ENCODE measurements around the gene NSD2. TPM values are rescaled to one million over a fixed set of nuclear protein-coding genes. Genes with fewer than 3 reads are reported as not detected.

The NSD2 gene
- total and polyA plus RNA-seq, 4 donors = 5.1 to 71.5 (median 11.6) TPM

- WGBS = 91% methylated on average over 30 of the region's 30 CpGs
- peaks cover 12 to 63% (median 31%) of the 10 kb centered on the region in 4 donors for H3K36me3 ChIP-seq (ENCODE audit: control insufficient read depth in 4 of 4, insufficient read depth in 3 of 4, low read depth in 1 of 4, low read length in 3 of 4)
- no peak for TF ChIP-seq HNF4G (IDR thresholded peaks at IDR 0.05)
- no peak for TF ChIP-seq TAF1 (conservative IDR thresholded peaks at IDR 0.05)
- no peak for TF ChIP-seq EGR1 (IDR thresholded peaks at IDR 0.05; ENCODE audit: low read depth in 2 of 2)
- TF ChIP-seq FOXA1 (IDR thresholded peaks at IDR 0.05) = no peak
- H3K27me3 ChIP-seq (ENCODE audit: control insufficient read depth in 4 of 4, insufficient read depth in 4 of 4, low read length in 3 of 4) = no peaks in the 10 kb centered on the region
- H3K9me3 ChIP-seq (ENCODE audit: control insufficient read depth in 4 of 4, low read length in 3 of 4) = no peaks in the 10 kb centered on the region
- H3K9ac ChIP-seq (ENCODE audit: low read depth in 1 of 2, low read length in 2 of 2) = no peak overlapping the region
- H3K4me3 ChIP-seq (ENCODE audit: low read depth in 1 of 3, low read length in 3 of 3) = no peak overlapping the region
- no peak for DNase-seq (ENCODE audit: low spot score)
- no peak overlapping the region for H3K27ac ChIP-seq (ENCODE audit: low read depth in 1 of 2, low read length in 2 of 2)
- H3K4me1 ChIP-seq (ENCODE audit: control insufficient read depth in 4 of 4, insufficient read depth in 4 of 4, low read length in 3 of 4) = no peaks in the 10 kb centered on the region
Observed at GRCh38 chr4:1826531-1827350, 44.5 kb upstream of the NSD2 start.

GRCh38 chr4:1830234-1830633 is 41.0 kb upstream of the NSD2 start:
- no peak overlapping the region for H3K4me3 ChIP-seq (ENCODE audit: low read depth in 1 of 3, low read length in 3 of 3)
- DNase-seq (ENCODE audit: low spot score) = no peak
- no peaks in the 10 kb centered on the region for H3K9me3 ChIP-seq (ENCODE audit: control insufficient read depth in 4 of 4, low read length in 3 of 4)
- no peak for TF ChIP-seq RAD21 (IDR thresholded peaks at IDR 0.05)
- no peak for TF ChIP-seq FOXA2 (IDR thresholded peaks at IDR 0.05)
- no peak for TF ChIP-seq REST (IDR thresholded peaks at IDR 0.05)
- H3K36me3 ChIP-seq (ENCODE audit: control insufficient read depth in 4 of 4, insufficient read depth in 3 of 4, low read depth in 1 of 4, low read length in 3 of 4) = peaks cover 12 to 59% (median 31%) of the 10 kb centered on the region in 4 donors
- H3K9ac ChIP-seq (ENCODE audit: low read depth in 1 of 2, low read length in 2 of 2) = no peak overlapping the region
- H3K27ac ChIP-seq (ENCODE audit: low read depth in 1 of 2, low read length in 2 of 2) = no peak overlapping the region
- 95% methylated on average over 3 of the region's 3 CpGs for WGBS
- no peaks in the 10 kb centered on the region for H3K4me1 ChIP-seq (ENCODE audit: control insufficient read depth in 4 of 4, insufficient read depth in 4 of 4, low read length in 3 of 4)
- H3K27me3 ChIP-seq (ENCODE audit: control insufficient read depth in 4 of 4, insufficient read depth in 4 of 4, low read length in 3 of 4) = no peaks in the 10 kb centered on the region

GRCh38 chr4:1830642-1831228 is 40.5 kb upstream of the NSD2 start:
- Histone ChIP-seq H3K36me3 (ENCODE audit: control insufficient read depth in 4 of 4, insufficient read depth in 3 of 4, low read depth in 1 of 4, low read length in 3 of 4) (peaks cover 15 to 58% (median 34%) of the 10 kb centered on the region in 4 donors), H3K9ac (ENCODE audit: low read depth in 1 of 2, low read length in 2 of 2) (no peak overlapping the region), H3K27me3 (ENCODE audit: control insufficient read depth in 4 of 4, insufficient read depth in 4 of 4, low read length in 3 of 4) (no peaks in the 10 kb centered on the region), H3K9me3 (ENCODE audit: control insufficient read depth in 4 of 4, low read length in 3 of 4) (no peaks in the 10 kb centered on the region), H3K27ac (ENCODE audit: low read depth in 1 of 2, low read length in 2 of 2) (no peak overlapping the region), H3K4me3 (ENCODE audit: low read depth in 1 of 3, low read length in 3 of 3) (no peak overlapping the region), H3K4me1 (ENCODE audit: control insufficient read depth in 4 of 4, insufficient read depth in 4 of 4, low read length in 3 of 4) (no peaks in the 10 kb centered on the region)
- DNase-seq (ENCODE audit: low spot score) = no peak
- TF ChIP-seq HNF4A (conservative IDR thresholded peaks at IDR 0.05) (no peak), SP1 (IDR thresholded peaks at IDR 0.05) (no peak), ATF3 (IDR thresholded peaks at IDR 0.05) (no peak), JUND (IDR thresholded peaks at IDR 0.05) (no peak), TAF1 (conservative IDR thresholded peaks at IDR 0.05) (no peak), GABPA (IDR thresholded peaks at IDR 0.05 in 1 of 2, conservative IDR thresholded peaks at IDR 0.05 in 1 of 2) (no peak), ZBTB33 (IDR thresholded peaks at IDR 0.05) (no peak), RXRA (IDR thresholded peaks at IDR 0.05) (no peak), REST (IDR thresholded peaks at IDR 0.05) (no peak), YY1 (IDR thresholded peaks at IDR 0.05) (no peak), MAX (IDR thresholded peaks at IDR 0.05) (no peak), HNF4G (IDR thresholded peaks at IDR 0.05) (no peak), EGR1 (IDR thresholded peaks at IDR 0.05; ENCODE audit: low read depth in 2 of 2) (no peak), FOXA1 (IDR thresholded peaks at IDR 0.05) (no peak)
- 90% methylated on average over 8 of the region's 8 CpGs for WGBS

All from liver (tissue), 9 donors.